Mesenchymal stem cell (in vitro differentiated cells and primary cell): ENCODE measurements around the gene RNF166.
A peak's percentile ranks its signal among the peaks of the same experiment; 100 is the strongest.

Experiments used
- DNase-seq: peaks from one replicate; pipeline ENCODE4 v3.0.0-alpha.2; 2013
- H2AFZ ChIP-seq: one replicate; pipeline ENCODE4 v1.6.1; 2013; ENCODE audit warnings: low read depth, mild to moderate bottlenecking, control low read depth, inconsistent platforms, low read length, moderate library complexity
- H2AK5ac ChIP-seq: 2 replicates; pipeline ENCODE4 v1.6.1; 2013; ENCODE audit warnings: low read length, moderate library complexity, mild to moderate bottlenecking, inconsistent platforms; ENCODE audit not compliant: severe bottlenecking
- H2BK120ac ChIP-seq: one replicate; pipeline ENCODE4 v1.6.1; 2013; ENCODE audit warnings: low read depth, mild to moderate bottlenecking, inconsistent platforms, low read length, moderate library complexity
- H2BK12ac ChIP-seq, 2 experiments: one replicate each; pipeline ENCODE4 v1.6.1; 2013; ENCODE audit warnings: inconsistent platforms in 2 of 2, low read length in 2 of 2, mild to moderate bottlenecking in 2 of 2, moderate library complexity in 2 of 2, control low read depth in 1 of 2
- H2BK15ac ChIP-seq: one replicate; pipeline ENCODE4 v1.6.1; 2013; ENCODE audit warnings: mild to moderate bottlenecking, low read depth, inconsistent platforms; ENCODE audit not compliant: poor library complexity, severe bottlenecking
- H2BK5ac ChIP-seq: 2 replicates; pipeline ENCODE4 v1.6.1; 2013; ENCODE audit warnings: low read depth, mild to moderate bottlenecking, low read length, control low read depth, inconsistent platforms; ENCODE audit not compliant: poor library complexity, severe bottlenecking
- H3K14ac ChIP-seq, 2 experiments: one replicate each; pipeline ENCODE4 v1.6.1; 2013; ENCODE audit warnings: inconsistent platforms in 2 of 2, low read length in 2 of 2, control low read depth in 1 of 2, mild to moderate bottlenecking in 1 of 2, moderate library complexity in 1 of 2
- H3K18ac ChIP-seq, 2 experiments: one replicate each; pipeline ENCODE4 v1.6.1; 2013; ENCODE audit warnings: inconsistent platforms in 2 of 2, low read length in 2 of 2, control low read depth in 1 of 2, low read depth in 1 of 2, mild to moderate bottlenecking in 1 of 2
- H3K23ac ChIP-seq, 2 experiments: one replicate each; pipeline ENCODE4 v1.6.1; 2013; ENCODE audit warnings: inconsistent platforms in 2 of 2, low read length in 2 of 2, mild to moderate bottlenecking in 2 of 2, moderate library complexity in 2 of 2, control low read depth in 1 of 2
- H3K27ac ChIP-seq: 2 replicates; pipeline ENCODE4 v1.5.1; 2013; ENCODE audit warnings: mild to moderate bottlenecking, moderate library complexity, low read length, control low read depth, inconsistent platforms; ENCODE audit not compliant: poor library complexity, severe bottlenecking
- H3K27me3 ChIP-seq, 2 experiments: 2 replicates each; pipeline versions ENCODE4 v1.6.1 to v1.7.0; 2013; ENCODE audit warnings: low read length in 2 of 2, mild to moderate bottlenecking in 2 of 2, moderate library complexity in 2 of 2, control low read depth in 1 of 2, inconsistent platforms in 1 of 2; ENCODE audit not compliant: control insufficient read depth in 1 of 2, insufficient read depth in 1 of 2
- H3K36me3 ChIP-seq, 2 experiments: 2 replicates each; pipeline versions ENCODE4 v1.6.1 to v1.7.0; 2013; ENCODE audit warnings: low read length in 2 of 2, control low read depth in 1 of 2, inconsistent platforms in 1 of 2, low read depth in 1 of 2, mild to moderate bottlenecking in 1 of 2; ENCODE audit not compliant: insufficient read depth in 2 of 2, control insufficient read depth in 1 of 2
- H3K4ac ChIP-seq, 2 experiments: one replicate each; pipeline ENCODE4 v1.6.1; 2013; ENCODE audit warnings: inconsistent platforms in 2 of 2, low read length in 2 of 2, mild to moderate bottlenecking in 2 of 2, moderate library complexity in 2 of 2, control low read depth in 1 of 2, low read depth in 1 of 2
- H3K4me1 ChIP-seq: 2 replicates; pipeline ENCODE4 v1.6.1; 2013; ENCODE audit warnings: low read depth, low read length, control low read depth; ENCODE audit not compliant: control insufficient read depth, insufficient read depth
- H3K4me2 ChIP-seq: 2 replicates; pipeline ENCODE4 v1.6.1; 2013; ENCODE audit warnings: low read length, mild to moderate bottlenecking, inconsistent platforms; ENCODE audit not compliant: poor library complexity, severe bottlenecking
- H3K4me3 ChIP-seq, 2 experiments: 2 replicates each; pipeline versions ENCODE4 v1.5.1 to v1.7.0; 2013; ENCODE audit warnings: low read length in 2 of 2, mild to moderate bottlenecking in 2 of 2, control low read depth in 1 of 2, low read depth in 1 of 2; ENCODE audit not compliant: insufficient read depth in 1 of 2
- H3K79me1 ChIP-seq: replicated peaks from 2 replicates; pipeline ENCODE4 v1.6.1; 2013; ENCODE audit warnings: mild to moderate bottlenecking, control low read depth, low read length, inconsistent platforms; ENCODE audit not compliant: poor library complexity, severe bottlenecking
- H3K9ac ChIP-seq: 2 replicates; pipeline ENCODE4 v1.7.0; 2013; ENCODE audit warnings: mild to moderate bottlenecking, low read length, moderate library complexity
- H3K9me3 ChIP-seq: 2 replicates; pipeline ENCODE4 v1.7.0; 2013; ENCODE audit warnings: mild to moderate bottlenecking, low read length; ENCODE audit not compliant: control insufficient read depth
- H4K8ac ChIP-seq: one replicate; pipeline ENCODE4 v1.6.1; 2013; ENCODE audit warnings: inconsistent platforms, mild to moderate bottlenecking, low read length, moderate library complexity
- H4K91ac ChIP-seq: one replicate; pipeline ENCODE4 v1.6.1; 2013; ENCODE audit warnings: mild to moderate bottlenecking, low read length, inconsistent platforms
- WGBS: methylation state at CpG from one replicate; pipeline ENCODE4 v1.1.7; 2013; ENCODE audit warnings: mixed read lengths; 5-methylcytosine and 5-hydroxymethylcytosine counted together

The RNF166 gene

GRCh38 chr16:88700636-88701482 is 5.3 kb downstream of the RNF166 start:
- Histone ChIP-seq H2AK5ac (no peak overlapping the region), H3K27me3 (no peaks in the 10 kb centered on the region), H2BK12ac (peak overlapping the region; percentile 72 to 99), H2BK5ac (no peak overlapping the region), H2BK120ac (peak overlapping the region; percentile 69), H3K14ac (peak overlapping the region in 1 of 2 experiments; percentile 90), H3K23ac (peak overlapping the region in 1 of 2 experiments; percentile 66), H3K4ac (peak overlapping the region; percentile 62 to 91), H3K4me3 (no peak overlapping the region), H3K79me1 (peaks cover 28% of the 10 kb centered on the region), H3K4me1 (peaks cover 29% of the 10 kb centered on the region), H3K18ac (peak overlapping the region; percentile 98), H2BK15ac (peak overlapping the region; percentile 94), H3K9ac (no peak overlapping the region), H3K9me3 (no peaks in the 10 kb centered on the region), H3K27ac (no peak overlapping the region), H3K4me2 (peak overlapping the region; percentile 48), H4K8ac (peak overlapping the region; percentile 96), H4K91ac (peak overlapping the region; percentile 94), H2AFZ (no peak overlapping the region), H3K36me3 (peaks cover 24 to 65% of the 10 kb centered on the region in 2 experiments)
- 44% methylated on average over 42 of the region's 42 CpGs for WGBS
- DNase-seq = peak; percentile 93

GRCh38 chr16:88700322-88700635 is 5.9 kb downstream of the RNF166 start:
- Histone ChIP-seq H3K9ac (no peak overlapping the region), H2BK15ac (peak overlapping the region; percentile 82), H3K36me3 (peaks cover 24 to 67% of the 10 kb centered on the region in 2 experiments), H3K14ac (no peak overlapping the region), H4K8ac (peak overlapping the region; percentile 38), H3K4ac (peak overlapping the region; percentile 62 to 83), H3K23ac (no peak overlapping the region), H3K27ac (no peak overlapping the region), H2BK120ac (peak overlapping the region; percentile 69), H4K91ac (peak overlapping the region; percentile 83), H3K79me1 (peaks cover 28% of the 10 kb centered on the region), H2BK5ac (no peak overlapping the region), H3K4me1 (peaks cover 30% of the 10 kb centered on the region), H3K4me3 (no peak overlapping the region), H2BK12ac (peak overlapping the region; percentile 44 to 99), H3K27me3 (no peaks in the 10 kb centered on the region), H2AK5ac (no peak overlapping the region), H3K18ac (peak overlapping the region in 1 of 2 experiments; percentile 50), H3K9me3 (no peaks in the 10 kb centered on the region), H2AFZ (no peak overlapping the region), H3K4me2 (no peak overlapping the region)
- WGBS = 89% methylated on average over 14 of the region's 14 CpGs
- no peak for DNase-seq

- H3K4me3 ChIP-seq = no peak overlapping the region
- H2BK12ac ChIP-seq = peak overlapping the region in 1 of 2 experiments; percentile 42
- no peak overlapping the region for H3K23ac ChIP-seq
- peaks cover 24 to 67% of the 10 kb centered on the region in 2 experiments for H3K36me3 ChIP-seq
- H2BK15ac ChIP-seq = no peak overlapping the region
- H4K8ac ChIP-seq = no peak overlapping the region
- no peak for DNase-seq
- no peaks in the 10 kb centered on the region for H3K9me3 ChIP-seq
- H3K4me1 ChIP-seq = peaks cover 22% of the 10 kb centered on the region
- H3K18ac ChIP-seq = no peak overlapping the region
- H2BK120ac ChIP-seq = no peak overlapping the region
- no peak overlapping the region for H2AFZ ChIP-seq
- H2AK5ac ChIP-seq = no peak overlapping the region
- H3K27ac ChIP-seq = no peak overlapping the region
- H3K9ac ChIP-seq = no peak overlapping the region
- H3K4ac ChIP-seq = no peak overlapping the region
- no peak overlapping the region for H3K4me2 ChIP-seq
- peak overlapping the region; percentile 34 for H4K91ac ChIP-seq
- no peak overlapping the region for H3K14ac ChIP-seq
- H2BK5ac ChIP-seq = no peak overlapping the region
- H3K79me1 ChIP-seq = peaks cover 22% of the 10 kb centered on the region
- 98% methylated on average over 16 of the region's 16 CpGs for WGBS
- H3K27me3 ChIP-seq = no peaks in the 10 kb centered on the region
These were observed 7.0 kb downstream of the RNF166 start for GRCh38 chr16:88699180-88699579.

- no peak overlapping the region for H3K27ac ChIP-seq
- H2BK120ac ChIP-seq = no peak overlapping the region
- H3K4ac ChIP-seq = no peak overlapping the region
- H3K27me3 ChIP-seq = peaks cover 0 to 5% of the 10 kb centered on the region in 2 experiments
- H3K4me2 ChIP-seq = no peak overlapping the region
- peaks cover 19% of the 10 kb centered on the region for H3K4me1 ChIP-seq
- H3K36me3 ChIP-seq = peaks cover 24 to 67% of the 10 kb centered on the region in 2 experiments
- no peak overlapping the region for H3K4me3 ChIP-seq
- DNase-seq = no peak
- peaks cover 22% of the 10 kb centered on the region for H3K79me1 ChIP-seq
- H3K9me3 ChIP-seq = no peaks in the 10 kb centered on the region
- no peak overlapping the region for H3K9ac ChIP-seq
- H2AK5ac ChIP-seq = no peak overlapping the region
- no peak overlapping the region for H4K8ac ChIP-seq
- no peak overlapping the region for H3K23ac ChIP-seq
- no peak overlapping the region for H2BK15ac ChIP-seq
- H2BK12ac ChIP-seq = no peak overlapping the region
- no peak overlapping the region for H2AFZ ChIP-seq
- peak overlapping the region; percentile 34 for H4K91ac ChIP-seq
- H3K14ac ChIP-seq = no peak overlapping the region
- no peak overlapping the region for H2BK5ac ChIP-seq
- WGBS = 97% methylated on average over 25 of the region's 25 CpGs
- H3K18ac ChIP-seq = no peak overlapping the region
These were observed 7.6 kb downstream of the RNF166 start for GRCh38 chr16:88698646-88699045.
